Measurements from ENCODE around the gene HMGN5.

The HMGN5 gene, protein sequence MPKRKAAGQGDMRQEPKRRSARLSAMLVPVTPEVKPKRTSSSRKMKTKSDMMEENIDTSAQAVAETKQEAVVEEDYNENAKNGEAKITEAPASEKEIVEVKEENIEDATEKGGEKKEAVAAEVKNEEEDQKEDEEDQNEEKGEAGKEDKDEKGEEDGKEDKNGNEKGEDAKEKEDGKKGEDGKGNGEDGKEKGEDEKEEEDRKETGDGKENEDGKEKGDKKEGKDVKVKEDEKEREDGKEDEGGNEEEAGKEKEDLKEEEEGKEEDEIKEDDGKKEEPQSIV

DNA sequence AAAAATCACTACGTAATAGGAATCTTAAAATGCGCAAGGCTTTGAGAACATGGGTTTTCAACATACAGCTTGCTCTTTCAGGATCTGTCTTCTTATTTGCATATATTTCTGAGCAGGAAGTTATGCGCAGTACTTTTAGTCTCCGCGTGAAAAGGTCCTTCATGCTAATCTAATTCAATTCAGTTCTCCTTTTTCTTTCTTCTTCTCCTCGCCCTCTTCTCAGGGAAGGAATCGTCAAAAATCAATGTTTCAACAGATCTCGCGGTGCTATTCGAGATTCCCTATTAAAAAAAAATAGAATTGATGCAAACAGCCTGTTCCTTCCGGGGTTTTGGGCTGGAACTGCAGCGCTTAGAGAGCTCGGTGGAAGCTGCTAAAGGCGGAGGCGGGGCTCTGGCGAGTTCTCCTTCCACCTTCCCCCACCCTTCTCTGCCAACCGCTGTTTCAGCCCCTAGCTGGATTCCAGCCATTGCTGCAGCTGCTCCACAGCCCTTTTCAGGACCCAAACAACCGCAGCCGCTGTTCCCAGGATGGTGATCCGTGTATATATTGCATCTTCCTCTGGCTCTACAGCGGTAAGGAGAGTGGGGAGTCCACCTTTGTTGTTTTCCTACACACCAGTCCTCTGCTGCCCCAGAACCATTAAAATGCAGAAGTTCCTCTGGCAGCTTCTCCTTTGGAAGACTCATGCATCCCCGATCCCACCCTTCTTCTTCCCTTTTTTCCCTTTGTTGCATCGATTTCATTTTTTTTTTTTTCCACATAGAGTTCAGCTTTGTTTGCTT lies at the start of gene HMGN5, which contains the start of gene SH3BGRL:
Gene HMGN5, minus strand, starts transcription at position 243 of the 785 bp plus-strand sequence. CDS start 80,364 bp downstream, outside the sequence.
Gene SH3BGRL, plus strand, starts transcription at position 432 of the 785 bp plus-strand sequence. Its CDS starts 99 bp downstream, at position 531.
- ChIA-PET POLR2A (ENCODE audit: low non-redundant PET) (no interaction called here), CTCF (interaction anchor here (0.5 kb wide), 1 partner anchor 17 kb away, joined by 4 read pairs; no protein-coding TSS in a partner anchor)
- TF ChIP-seq, protein P1, sequence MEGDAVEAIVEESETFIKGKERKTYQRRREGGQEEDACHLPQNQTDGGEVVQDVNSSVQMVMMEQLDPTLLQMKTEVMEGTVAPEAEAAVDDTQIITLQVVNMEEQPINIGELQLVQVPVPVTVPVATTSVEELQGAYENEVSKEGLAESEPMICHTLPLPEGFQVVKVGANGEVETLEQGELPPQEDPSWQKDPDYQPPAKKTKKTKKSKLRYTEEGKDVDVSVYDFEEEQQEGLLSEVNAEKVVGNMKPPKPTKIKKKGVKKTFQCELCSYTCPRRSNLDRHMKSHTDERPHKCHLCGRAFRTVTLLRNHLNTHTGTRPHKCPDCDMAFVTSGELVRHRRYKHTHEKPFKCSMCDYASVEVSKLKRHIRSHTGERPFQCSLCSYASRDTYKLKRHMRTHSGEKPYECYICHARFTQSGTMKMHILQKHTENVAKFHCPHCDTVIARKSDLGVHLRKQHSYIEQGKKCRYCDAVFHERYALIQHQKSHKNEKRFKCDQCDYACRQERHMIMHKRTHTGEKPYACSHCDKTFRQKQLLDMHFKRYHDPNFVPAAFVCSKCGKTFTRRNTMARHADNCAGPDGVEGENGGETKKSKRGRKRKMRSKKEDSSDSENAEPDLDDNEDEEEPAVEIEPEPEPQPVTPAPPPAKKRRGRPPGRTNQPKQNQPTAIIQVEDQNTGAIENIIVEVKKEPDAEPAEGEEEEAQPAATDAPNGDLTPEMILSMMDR (conservative IDR thresholded peaks at IDR 0.05; ENCODE audit: low read depth), result no peak
- DNase-seq (ENCODE audit: low spot score), result peak; percentile 56
- peak within 1 kb of the TSS; percentile 77 for H3K27ac ChIP-seq

DNA sequence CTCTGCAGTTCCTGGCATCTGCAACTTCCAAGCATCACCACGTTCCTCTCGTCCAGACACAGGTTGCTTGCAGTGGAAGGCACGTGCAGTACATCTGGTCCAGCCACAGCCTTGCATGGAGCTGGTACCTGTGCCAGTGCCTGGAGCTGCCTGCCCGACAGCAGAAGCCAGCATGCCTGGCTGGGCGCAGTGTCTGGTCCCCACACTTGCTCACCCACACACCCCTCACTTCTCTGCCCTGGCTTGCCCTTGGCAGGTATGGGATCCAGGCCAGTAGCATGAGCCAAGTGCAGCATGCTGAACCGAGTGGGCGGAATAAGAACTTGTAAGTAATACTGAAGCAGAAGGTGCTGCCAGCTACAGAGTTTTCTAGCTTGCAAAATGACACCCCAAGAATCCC lies 40.0 kb upstream of the HMGN5 start:
- CTCF ChIA-PET, result no interaction called here
- DNase-seq (ENCODE audit: low spot score), result no peak
- no peak overlapping the region for H3K27ac ChIP-seq
- POLR2A ChIA-PET (ENCODE audit: low non-redundant PET), result no interaction called here
- TF ChIP-seq, protein P1 (conservative IDR thresholded peaks at IDR 0.05; ENCODE audit: low read depth), result no peak

DNA sequence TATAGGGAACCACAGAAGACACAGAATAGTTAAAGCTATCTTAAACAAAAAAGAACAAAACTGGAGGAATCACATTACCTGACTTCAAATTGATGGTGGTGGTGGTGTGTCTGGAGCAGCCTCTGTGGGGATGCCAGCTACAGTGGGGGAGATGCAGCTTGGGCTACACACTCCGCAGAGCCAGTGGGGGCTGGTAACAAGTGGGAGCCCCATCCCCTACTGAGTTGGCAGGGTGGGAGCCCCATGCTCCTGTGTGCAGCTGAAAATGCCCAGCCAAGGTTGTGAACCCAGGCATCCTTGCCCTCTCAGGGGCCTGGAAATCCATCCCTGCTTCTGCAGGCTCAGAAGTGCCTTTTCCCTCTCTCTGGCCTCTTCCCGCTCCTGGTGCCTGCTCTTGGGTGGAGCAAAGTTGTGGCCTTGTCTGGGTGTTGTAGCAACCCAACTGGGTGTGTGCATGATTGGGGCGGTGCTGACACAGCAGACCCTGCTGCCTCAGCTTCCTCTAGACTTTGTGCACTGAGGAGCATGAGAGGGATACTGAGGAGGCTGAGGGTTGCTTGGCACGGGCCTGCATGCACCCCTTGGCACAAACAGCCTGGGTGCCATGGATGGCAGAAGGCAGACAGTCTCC lies 39.1 kb upstream of the HMGN5 start:
- TF ChIP-seq, protein P1 (conservative IDR thresholded peaks at IDR 0.05; ENCODE audit: low read depth), result no peak
- CTCF ChIA-PET, result no interaction called here
- no peak for DNase-seq (ENCODE audit: low spot score)
- POLR2A ChIA-PET (ENCODE audit: low non-redundant PET), result no interaction called here
- H3K27ac ChIP-seq, result no peak overlapping the region

DNA sequence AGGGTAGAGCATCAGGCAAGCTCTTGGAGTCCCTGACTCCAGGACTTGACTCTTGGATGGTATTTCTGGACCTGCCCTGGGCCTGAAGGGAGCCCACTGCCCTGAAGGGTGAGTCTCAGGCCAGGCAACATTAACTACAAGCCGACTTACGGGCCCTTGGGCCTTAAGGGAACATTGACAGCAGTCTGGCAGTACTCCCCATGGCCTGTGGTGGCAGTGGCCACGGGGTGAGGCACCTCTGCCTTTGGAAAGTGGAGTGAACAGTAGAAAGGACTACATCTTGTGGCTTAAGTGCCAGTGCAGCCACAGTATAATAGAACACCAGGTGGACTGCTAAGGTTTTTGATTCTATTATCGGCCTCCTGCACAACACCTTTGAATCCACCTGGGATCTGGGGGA lies 36.5 kb upstream of the HMGN5 start:
- DNase-seq (ENCODE audit: low spot score), result no peak
- POLR2A ChIA-PET (ENCODE audit: low non-redundant PET), result no interaction called here
- H3K27ac ChIP-seq, result no peak overlapping the region
- CTCF ChIA-PET, result no interaction called here
- TF ChIP-seq, protein P1 (conservative IDR thresholded peaks at IDR 0.05; ENCODE audit: low read depth), result no peak

DNA sequence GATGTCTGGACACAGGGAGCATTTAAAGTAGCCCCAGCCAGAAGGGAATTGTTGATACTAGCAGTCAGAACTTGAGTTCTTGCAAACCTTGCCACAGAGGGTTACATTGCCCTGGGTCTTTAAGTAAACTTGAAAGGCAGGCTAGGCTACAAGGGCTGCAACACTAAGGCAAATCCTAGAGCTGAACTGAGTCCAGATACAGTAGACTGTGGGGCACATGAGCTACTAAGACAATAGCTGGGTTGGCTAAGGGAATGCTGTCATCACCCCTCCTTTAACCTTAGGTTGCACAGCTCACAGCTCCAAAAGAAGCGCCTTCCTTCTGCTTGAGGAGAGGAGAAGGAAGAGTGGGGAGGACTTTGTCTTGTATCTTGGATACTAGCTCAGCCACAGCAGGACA lies 35.8 kb upstream of the HMGN5 start:
- POLR2A ChIA-PET (ENCODE audit: low non-redundant PET), result no interaction called here

DNA sequence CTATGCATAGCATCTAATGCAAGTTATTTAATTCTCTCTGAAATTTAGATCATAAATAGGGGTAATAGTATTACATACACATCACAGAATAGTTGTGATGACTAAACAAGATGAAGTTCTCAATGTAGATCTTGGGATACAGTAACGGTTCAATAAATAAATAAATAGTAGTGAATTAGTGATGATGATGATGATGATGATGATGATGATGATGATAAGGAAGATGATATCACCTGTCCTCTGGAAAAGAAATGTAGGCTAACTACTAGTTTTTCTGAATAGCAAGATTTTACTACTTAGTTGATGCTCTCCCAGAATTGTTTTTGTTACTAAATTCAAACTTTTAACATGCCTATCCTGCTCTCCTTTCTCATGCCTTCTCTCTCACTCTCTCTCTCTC lies 30.5 kb upstream of the HMGN5 start:
- TF ChIP-seq, protein P1 (conservative IDR thresholded peaks at IDR 0.05; ENCODE audit: low read depth), result no peak
- DNase-seq (ENCODE audit: low spot score), result no peak
- POLR2A ChIA-PET (ENCODE audit: low non-redundant PET), result no interaction called here
- no peak overlapping the region for H3K27ac ChIP-seq
- CTCF ChIA-PET, result no interaction called here

More for the DNA sequence above, 35.8 kb upstream of the HMGN5 start:
- CTCF ChIA-PET, result no interaction called here
- H3K27ac ChIP-seq, result no peak overlapping the region
- TF ChIP-seq, protein P1 (conservative IDR thresholded peaks at IDR 0.05; ENCODE audit: low read depth), result no peak
- no peak for DNase-seq (ENCODE audit: low spot score)
